HEK293 (cell line): Measurements from ENCODE around the gene SCAMP3.
A peak's percentile ranks its signal among the peaks of the same experiment; 100 is the strongest.

ENCODE experiments used
- CTCF ChIA-PET: fragments of 350-600 bp; formaldehyde crosslinking; extraction: SDS; loops from one replicate; lab custom pipeline; 2021; ENCODE audit warnings: antibody characterized with exemption; lab: Yijun Ruan, JAX
- POLR2A ChIA-PET: fragments of 300-600 bp; formaldehyde crosslinking; extraction: SDS; loops from one replicate; lab custom pipeline; 2020; ENCODE audit warnings: antibody characterized with exemption, inconsistent platforms; lab: Yijun Ruan, JAX
- H3K27ac ChIP-seq: fragments of 200-500 bp; sonication (Bioruptor generic); 2 replicates; pipeline ENCODE4 v1.5.1; 2014; ENCODE audit warnings: low read depth, low read length, control low read depth, inconsistent platforms; ENCODE audit errors: extremely low read depth
- H3K36me3 ChIP-seq, 2 experiments: fragments of 200-500 bp in 1 of 2; sonication (Bioruptor generic) in 1 of 2; 1 replicate in 1 of 2; 2 replicates in 1 of 2; pipeline ENCODE4 v1.5.1; 2014 to 2017; ENCODE audit warnings: inconsistent platforms in 2 of 2, low read length in 2 of 2; ENCODE audit not compliant: control insufficient read depth in 2 of 2, insufficient read depth in 1 of 2
- H3K4me1 ChIP-seq: fragments of 200-500 bp; sonication (Bioruptor generic); 2 replicates; pipeline ENCODE4 v1.5.1; 2014; ENCODE audit warnings: mild to moderate bottlenecking, low read length, inconsistent platforms; ENCODE audit not compliant: control insufficient read depth, insufficient read depth
- H3K4me3 ChIP-seq: 2 replicates; pipeline ENCODE4 v1.5.1; 2011; ENCODE audit warnings: low read depth, mild to moderate bottlenecking, control low read depth, low read length, moderate library complexity
- H3K9me3 ChIP-seq: fragments of 200-500 bp; sonication (Bioruptor generic); 2 replicates; pipeline ENCODE4 v1.5.1; 2014; ENCODE audit warnings: low read depth, low read length, inconsistent platforms; ENCODE audit not compliant: control insufficient read depth, insufficient read depth
- MZF1 ChIP-seq: fragments of 450-650 bp; formaldehyde crosslinking; IDR thresholded peaks from 2 replicates; pipeline ENCODE4 v1.5.1; 2017; ENCODE audit warnings: missing biosample characterization, missing genetic modification characterization, borderline replicate concordance
- PRDM1 ChIP-seq: fragments of 450-650 bp; formaldehyde crosslinking; IDR thresholded peaks from 2 replicates; pipeline ENCODE4; 2016; ENCODE audit warnings: missing biosample characterization, missing genetic modification characterization
- SP2 ChIP-seq: fragments of 450-650 bp; formaldehyde crosslinking; IDR thresholded peaks from 2 replicates; pipeline ENCODE4 v1.5.1; 2016; ENCODE audit warnings: missing biosample characterization, missing genetic modification characterization
- SP3 ChIP-seq: fragments of 450-650 bp; formaldehyde crosslinking; IDR thresholded peaks from 2 replicates; pipeline ENCODE4 v1.5.1; 2016; ENCODE audit warnings: missing biosample characterization, missing genetic modification characterization
- ZBTB10 ChIP-seq: fragments of 450-650 bp; formaldehyde crosslinking; IDR thresholded peaks from 2 replicates; pipeline ENCODE4 v1.5.1; 2016; ENCODE audit warnings: missing biosample characterization, missing genetic modification characterization
- ZBTB21 ChIP-seq: fragments of 450-650 bp; formaldehyde crosslinking; IDR thresholded peaks from 2 replicates; pipeline ENCODE4 v1.5.1; 2017; ENCODE audit warnings: missing biosample characterization, missing genetic modification characterization
- ZBTB7A ChIP-seq: fragments of 450-650 bp; formaldehyde crosslinking; IDR thresholded peaks from 2 replicates; pipeline ENCODE4 v1.5.1; 2016; ENCODE audit warnings: low read depth, missing biosample characterization, missing genetic modification characterization
- ZIC2 ChIP-seq: fragments of 450-650 bp; formaldehyde crosslinking; IDR thresholded peaks from 2 replicates; pipeline ENCODE4 v1.5.1; 2016; ENCODE audit warnings: missing biosample characterization, missing genetic modification characterization
- ZNF132 ChIP-seq: fragments of 450-650 bp; formaldehyde crosslinking; IDR thresholded peaks from 2 replicates; pipeline ENCODE4 v1.5.1; 2017; ENCODE audit warnings: missing biosample characterization, missing genetic modification characterization, borderline replicate concordance
- ZNF155 ChIP-seq: fragments of 450-650 bp; formaldehyde crosslinking; IDR thresholded peaks from 2 replicates; pipeline ENCODE4 v1.5.1; 2016; ENCODE audit warnings: missing biosample characterization, missing genetic modification characterization
- ZNF174 ChIP-seq: fragments of 450-650 bp; formaldehyde crosslinking; IDR thresholded peaks from 2 replicates; pipeline ENCODE4 v1.5.0; 2017; ENCODE audit warnings: missing biosample characterization, mild to moderate bottlenecking, missing genetic modification characterization
- ZNF221 ChIP-seq: fragments of 450-650 bp; formaldehyde crosslinking; IDR thresholded peaks from 2 replicates; pipeline ENCODE4 v1.5.1; 2017; ENCODE audit warnings: missing biosample characterization, missing genetic modification characterization, borderline replicate concordance
- ZNF335 ChIP-seq: fragments of 450-650 bp; formaldehyde crosslinking; conservative IDR thresholded peaks from 2 replicates; pipeline ENCODE4 v1.5.1; 2016; ENCODE audit warnings: missing biosample characterization, missing genetic modification characterization
- ZNF341 ChIP-seq: fragments of 450-650 bp; formaldehyde crosslinking; IDR thresholded peaks from 2 replicates; pipeline ENCODE4; 2016; ENCODE audit warnings: low read depth, missing biosample characterization, missing genetic modification characterization
- ZNF37A ChIP-seq: fragments of 450-650 bp; IDR thresholded peaks from 2 replicates; pipeline ENCODE4 v1.5.1; 2018; ENCODE audit warnings: missing biosample characterization, missing genetic modification characterization
- ZNF549 ChIP-seq: fragments of 450-650 bp; IDR thresholded peaks from 2 replicates; pipeline ENCODE4 v1.5.1; 2018; ENCODE audit warnings: missing biosample characterization, missing genetic modification characterization, mild to moderate bottlenecking, inconsistent platforms, moderate library complexity
- ZNF555 ChIP-seq: fragments of 450-650 bp; formaldehyde crosslinking; conservative IDR thresholded peaks from 2 replicates; pipeline ENCODE4 v1.5.1; 2017; ENCODE audit warnings: missing biosample characterization, mild to moderate bottlenecking, missing genetic modification characterization, inconsistent platforms
- ZNF639 ChIP-seq: fragments of 450-650 bp; formaldehyde crosslinking; IDR thresholded peaks from 2 replicates; pipeline ENCODE4 v1.5.1; 2016; ENCODE audit warnings: missing biosample characterization, missing genetic modification characterization
- ZNF670 ChIP-seq: fragments of 450-650 bp; formaldehyde crosslinking; IDR thresholded peaks from 2 replicates; pipeline ENCODE4 v1.5.1; 2016; ENCODE audit warnings: missing biosample characterization, missing genetic modification characterization, low read depth
- ZNF707 ChIP-seq: fragments of 450-650 bp; formaldehyde crosslinking; IDR thresholded peaks from 2 replicates; pipeline ENCODE4 v1.5.1; 2016; ENCODE audit warnings: missing biosample characterization, missing genetic modification characterization
- ZSCAN5A ChIP-seq: fragments of 450-650 bp; formaldehyde crosslinking; IDR thresholded peaks from 2 replicates; pipeline ENCODE4 v1.5.1; 2016; ENCODE audit warnings: missing biosample characterization, missing genetic modification characterization
- TF ChIP-seq, protein P1 (sequence below): fragments of 450-650 bp; formaldehyde crosslinking; conservative IDR thresholded peaks from 2 replicates; pipeline ENCODE4 v1.5.1; 2016; ENCODE audit warnings: low read depth, missing biosample characterization, missing genetic modification characterization

Gene SCAMP3

GRCh38 chr1:155210314-155211104, 51.7 kb downstream of the SCAMP3 start:
- no peak overlapping the region for H3K4me3 ChIP-seq
- H3K36me3 ChIP-seq: peaks cover 0 to 32% of the 10 kb centered on the region in 2 experiments; a peak in 1 of 3 replicates
- H3K4me1 ChIP-seq: peaks cover 4% of the 10 kb centered on the region
- TF ChIP-seq, protein P1, sequence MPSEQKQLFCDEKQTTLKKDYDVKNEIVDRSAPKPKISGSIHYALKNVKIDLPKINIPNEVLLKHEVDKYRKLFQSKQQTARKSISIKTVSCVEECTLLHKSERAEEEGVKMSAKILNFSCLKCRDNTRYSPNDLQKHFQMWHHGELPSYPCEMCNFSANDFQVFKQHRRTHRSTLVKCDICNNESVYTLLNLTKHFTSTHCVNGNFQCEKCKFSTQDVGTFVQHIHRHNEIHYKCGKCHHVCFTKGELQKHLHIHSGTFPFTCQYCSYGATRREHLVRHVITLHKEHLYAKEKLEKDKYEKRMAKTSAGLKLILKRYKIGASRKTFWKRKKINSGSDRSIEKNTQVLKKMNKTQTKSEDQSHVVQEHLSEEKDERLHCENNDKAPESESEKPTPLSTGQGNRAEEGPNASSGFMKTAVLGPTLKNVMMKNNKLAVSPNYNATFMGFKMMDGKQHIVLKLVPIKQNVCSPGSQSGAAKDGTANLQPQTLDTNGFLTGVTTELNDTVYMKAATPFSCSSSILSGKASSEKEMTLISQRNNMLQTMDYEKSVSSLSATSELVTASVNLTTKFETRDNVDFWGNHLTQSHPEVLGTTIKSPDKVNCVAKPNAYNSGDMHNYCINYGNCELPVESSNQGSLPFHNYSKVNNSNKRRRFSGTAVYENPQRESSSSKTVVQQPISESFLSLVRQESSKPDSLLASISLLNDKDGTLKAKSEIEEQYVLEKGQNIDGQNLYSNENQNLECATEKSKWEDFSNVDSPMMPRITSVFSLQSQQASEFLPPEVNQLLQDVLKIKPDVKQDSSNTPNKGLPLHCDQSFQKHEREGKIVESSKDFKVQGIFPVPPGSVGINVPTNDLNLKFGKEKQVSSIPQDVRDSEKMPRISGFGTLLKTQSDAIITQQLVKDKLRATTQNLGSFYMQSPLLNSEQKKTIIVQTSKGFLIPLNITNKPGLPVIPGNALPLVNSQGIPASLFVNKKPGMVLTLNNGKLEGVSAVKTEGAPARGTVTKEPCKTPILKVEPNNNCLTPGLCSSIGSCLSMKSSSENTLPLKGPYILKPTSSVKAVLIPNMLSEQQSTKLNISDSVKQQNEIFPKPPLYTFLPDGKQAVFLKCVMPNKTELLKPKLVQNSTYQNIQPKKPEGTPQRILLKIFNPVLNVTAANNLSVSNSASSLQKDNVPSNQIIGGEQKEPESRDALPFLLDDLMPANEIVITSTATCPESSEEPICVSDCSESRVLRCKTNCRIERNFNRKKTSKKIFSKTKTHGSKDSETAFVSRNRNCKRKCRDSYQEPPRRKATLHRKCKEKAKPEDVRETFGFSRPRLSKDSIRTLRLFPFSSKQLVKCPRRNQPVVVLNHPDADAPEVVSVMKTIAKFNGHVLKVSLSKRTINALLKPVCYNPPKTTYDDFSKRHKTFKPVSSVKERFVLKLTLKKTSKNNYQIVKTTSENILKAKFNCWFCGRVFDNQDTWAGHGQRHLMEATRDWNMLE (tag by site-specific recombination): no peak
- TF ChIP-seq ZNF221 (tag by site-specific recombination): no peak
- no peak for TF ChIP-seq ZNF639
- TF ChIP-seq ZNF155: no peak
- TF ChIP-seq ZNF670 (tag by site-specific recombination): no peak
- no peak for TF ChIP-seq MZF1 (tag by site-specific recombination)
- no peak for TF ChIP-seq ZBTB10
- no peak for TF ChIP-seq ZSCAN5A (tag by site-specific recombination)
- H3K27ac ChIP-seq: no peak overlapping the region
- no peaks in the 10 kb centered on the region for H3K9me3 ChIP-seq
- CTCF ChIA-PET: no interaction called here
- POLR2A ChIA-PET: interaction anchor here (1.8 kb wide), 1 partner anchor 17 kb away, joined by 7 read pairs; no protein-coding TSS in a partner anchor

DNA sequence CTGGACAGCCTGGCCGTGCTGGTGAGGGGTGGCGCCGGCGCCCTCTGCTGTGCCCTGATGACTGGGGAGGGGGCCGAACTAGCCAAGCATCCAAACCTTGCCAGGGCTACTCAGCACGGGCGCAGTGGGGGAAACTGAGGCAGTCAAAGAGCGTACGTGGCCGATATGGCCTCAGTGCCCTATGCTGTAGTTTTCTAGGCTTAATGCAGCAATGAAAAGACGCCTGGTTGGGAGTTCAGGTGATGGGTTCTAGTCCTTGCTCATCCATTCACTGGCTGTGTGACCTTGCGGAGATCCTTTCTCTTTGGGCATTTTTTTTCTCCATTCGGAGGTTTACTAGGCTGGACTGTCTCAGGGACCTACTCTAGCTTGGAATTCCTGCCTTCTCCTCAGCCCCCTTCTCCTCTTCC, 52.8 kb downstream of the SCAMP3 start:
- ChIA-PET POLR2A (interaction anchor here (0.5 to 1.8 kb wide), 8 partner anchors 8 to 589 kb away, joined by 3 to 7 read pairs (median 4); partner anchors contain the start of genes FDPS and KRTCAP2), CTCF (interaction anchor here (0.6 to 3.6 kb wide), 5 partner anchors 16 to 723 kb away, joined by 3 to 28 read pairs (median 4); partner anchors contain the start of genes KRTCAP2 and TRIM46)
- peaks cover 4% of the 10 kb centered on the region for H3K4me1 ChIP-seq
- H3K9me3 ChIP-seq: no peaks in the 10 kb centered on the region
- H3K36me3 ChIP-seq: peaks cover 0 to 23% of the 10 kb centered on the region in 2 experiments; a peak in 1 of 3 replicates
- peak overlapping the region; percentile 98 for H3K4me3 ChIP-seq
- H3K27ac ChIP-seq: peak overlapping the region; percentile 86; the same call in 1 of the 2 replicates
- TF ChIP-seq ZNF132 (tag by site-specific recombination): no peak
- TF ChIP-seq SP3 (tag by site-specific recombination): 0 out of 2 replicates have a peak, but pooled peaks have one; percentile 14
- no peak for TF ChIP-seq SP2 (tag by site-specific recombination)
- no peak for TF ChIP-seq ZNF174
- no peak for TF ChIP-seq ZIC2 (tag by site-specific recombination)
- TF ChIP-seq ZNF549 (tag by site-specific recombination): no peak
- TF ChIP-seq ZBTB7A (tag by site-specific recombination): 0 out of 2 replicates have a peak, but pooled peaks have one; percentile 88
- TF ChIP-seq ZNF37A: no peak
- no peak for TF ChIP-seq ZBTB21 (tag by site-specific recombination)
- no peak for TF ChIP-seq ZNF341
- TF ChIP-seq ZNF335: no peak
- TF ChIP-seq ZNF707 (tag by site-specific recombination): no peak
- TF ChIP-seq ZNF555 (tag by site-specific recombination): no peak
- no peak for TF ChIP-seq PRDM1 (tag by site-specific recombination)
